Activated naive CD4-positive, alpha-beta T cell (primary cell): Measurements from ENCODE around the gene HFE.
"Not testable (repeated sequence)": the region's sequence is repeated elsewhere in the genome, so short reads cannot be mapped to it uniquely, and the experiment has no call there.

Experiments used
- DNase-seq, 4 experiments: peaks; one replicate each; lab custom pipeline; 2025; lab: John Stamatoyannopoulos, UW

The HFE gene

DNA sequence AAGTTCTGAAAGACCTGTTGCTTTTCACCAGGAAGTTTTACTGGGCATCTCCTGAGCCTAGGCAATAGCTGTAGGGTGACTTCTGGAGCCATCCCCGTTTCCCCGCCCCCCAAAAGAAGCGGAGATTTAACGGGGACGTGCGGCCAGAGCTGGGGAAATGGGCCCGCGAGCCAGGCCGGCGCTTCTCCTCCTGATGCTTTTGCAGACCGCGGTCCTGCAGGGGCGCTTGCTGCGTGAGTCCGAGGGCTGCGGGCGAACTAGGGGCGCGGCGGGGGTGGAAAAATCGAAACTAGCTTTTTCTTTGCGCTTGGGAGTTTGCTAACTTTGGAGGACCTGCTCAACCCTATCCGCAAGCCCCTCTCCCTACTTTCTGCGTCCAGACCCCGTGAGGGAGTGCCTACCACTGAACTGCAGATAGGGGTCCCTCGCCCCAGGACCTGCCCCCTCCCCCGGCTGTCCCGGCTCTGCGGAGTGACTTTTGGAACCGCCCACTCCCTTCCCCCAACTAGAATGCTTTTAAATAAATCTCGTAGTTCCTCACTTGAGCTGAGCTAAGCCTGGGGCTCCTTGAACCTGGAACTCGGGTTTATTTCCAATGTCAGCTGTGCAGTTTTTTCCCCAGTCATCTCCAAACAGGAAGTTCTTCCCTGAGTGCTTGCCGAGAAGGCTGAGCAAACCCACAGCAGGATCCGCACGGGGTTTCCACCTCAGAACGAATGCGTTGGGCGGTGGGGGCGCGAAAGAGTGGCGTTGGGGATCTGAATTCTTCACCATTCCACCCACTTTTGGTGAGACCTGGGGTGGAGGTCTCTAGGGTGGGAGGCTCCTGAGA lies at the start of gene HFE:
HFE (plus strand) TSS at position 146 of the 832 bp plus-strand sequence; CDS start at position 158, 12 bp downstream.
- DNase-seq, result peak in 1 of 4 experiments; percentile 31

- DNase-seq, result no peak
These were observed 45.3 kb upstream of the HFE start for GRCh38 chr6:26041946-26042345.

DNA sequence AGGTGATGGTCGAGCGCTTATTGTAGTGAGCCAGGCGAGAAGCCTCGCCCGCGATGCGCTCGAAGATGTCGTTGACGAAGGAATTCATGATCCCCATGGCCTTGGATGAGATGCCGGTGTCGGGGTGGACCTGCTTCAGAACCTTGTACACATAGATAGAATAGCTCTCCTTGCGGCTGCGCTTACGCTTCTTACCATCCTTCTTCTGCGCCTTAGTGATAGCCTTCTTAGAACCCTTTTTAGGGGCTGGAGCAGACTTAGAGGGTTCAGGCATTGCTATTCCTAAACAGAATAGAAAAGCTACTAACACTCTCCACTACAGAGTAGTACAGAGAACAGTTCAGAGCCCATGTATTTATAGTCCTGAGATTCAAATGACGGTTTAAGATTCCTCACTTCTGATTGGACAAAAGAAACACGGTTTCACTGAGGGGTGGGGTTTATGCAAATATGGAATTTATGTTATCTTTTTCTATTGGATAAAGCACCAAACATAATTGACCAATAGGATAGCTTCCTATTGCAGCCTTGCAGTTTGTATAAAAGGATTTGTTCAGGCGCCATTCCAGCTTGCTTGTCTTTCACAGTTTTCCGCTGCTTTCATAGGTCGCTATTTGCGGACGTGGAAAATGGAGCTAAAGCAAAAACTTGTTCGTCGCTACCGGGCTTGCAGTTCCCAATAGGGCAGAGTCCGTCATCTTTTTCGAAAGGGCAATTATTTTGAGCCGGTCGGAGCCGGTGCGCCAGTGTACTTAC lies 43.7 kb upstream of the HFE start:
- peak in 3 of 4 experiments; percentile 15 to 48 (median 41) for DNase-seq

GRCh38 chr6:26044140-26045064 lies 42.8 kb upstream of the HFE start:
- peak in 1 of 4 experiments; percentile 43 for DNase-seq

GRCh38 chr6:26045065-26045927 lies 41.9 kb upstream of the HFE start:
- peak in 3 of 4 experiments; percentile 40 to 57 (median 50) for DNase-seq

- no peak for DNase-seq
These were observed 41.3 kb upstream of the HFE start for GRCh38 chr6:26045928-26046368.

DNA sequence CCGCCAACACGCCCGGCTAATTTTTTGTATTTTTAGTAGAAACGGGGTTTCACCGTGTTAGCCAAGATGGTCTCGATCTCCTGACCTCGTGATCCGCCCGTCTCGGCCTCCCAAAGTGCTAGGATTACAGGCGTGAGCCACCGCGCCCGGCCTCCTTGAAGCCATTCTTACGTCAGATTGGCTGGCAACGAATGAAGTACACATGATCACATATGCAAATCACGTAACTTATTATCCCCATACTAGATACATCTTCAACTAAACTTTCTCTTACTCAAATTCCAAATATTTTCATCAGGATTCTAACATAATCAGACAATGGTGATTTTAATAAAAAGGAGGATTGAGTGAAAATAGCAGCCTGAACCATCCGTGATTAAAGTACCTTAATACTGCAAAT lies 39.9 kb upstream of the HFE start:
- DNase-seq, result not testable (repeated sequence)

DNA sequence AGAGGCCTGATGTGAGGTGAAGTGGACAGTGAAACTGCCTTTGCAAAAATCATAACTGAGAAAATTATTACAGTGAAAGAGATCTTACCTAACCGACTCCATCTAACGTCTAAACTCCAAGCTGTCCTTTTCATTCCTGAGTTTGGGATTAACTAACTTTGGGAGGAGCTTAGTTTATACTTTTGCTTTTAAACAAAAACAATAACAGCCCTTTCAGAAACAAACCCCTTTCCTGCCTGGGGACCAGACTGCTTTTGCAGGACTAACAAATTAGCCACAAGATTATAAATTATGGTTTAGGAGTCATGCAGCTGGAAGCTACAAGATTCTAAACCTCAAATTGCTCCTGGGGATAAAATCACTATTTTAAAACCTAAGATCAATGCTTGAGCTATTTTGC lies 38.6 kb upstream of the HFE start:
- no peak for DNase-seq

DNA sequence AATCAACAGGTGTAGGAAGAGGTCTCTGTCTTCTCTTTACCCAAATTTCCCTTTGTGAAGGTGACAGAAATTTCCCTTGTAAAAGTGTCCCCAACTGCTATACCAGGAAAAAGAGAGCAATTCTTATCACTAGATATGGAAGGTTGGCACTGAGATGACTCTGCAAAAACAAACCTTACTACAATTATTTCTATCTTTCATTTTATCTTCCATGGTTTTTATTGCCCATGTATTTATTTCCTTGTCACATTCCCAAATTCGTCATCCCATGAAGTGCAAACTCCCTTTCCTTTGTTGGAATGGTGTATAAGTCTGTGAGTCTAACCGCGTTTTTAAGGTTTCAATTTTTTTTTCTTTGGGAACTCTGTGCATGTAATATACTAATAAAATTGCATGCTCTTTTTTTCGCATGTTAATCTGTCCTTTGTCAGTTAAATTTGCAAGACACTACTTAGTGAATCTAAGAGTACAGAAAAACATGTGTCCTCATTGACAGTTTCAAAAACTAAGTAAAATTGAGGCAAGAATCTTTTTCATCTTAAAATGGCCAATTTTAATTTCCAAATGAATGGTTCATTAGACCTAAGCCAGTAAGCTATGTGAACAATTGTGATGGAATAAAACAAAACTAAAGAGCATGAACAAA lies 35.4 kb upstream of the HFE start:
- DNase-seq, result no peak

DNA sequence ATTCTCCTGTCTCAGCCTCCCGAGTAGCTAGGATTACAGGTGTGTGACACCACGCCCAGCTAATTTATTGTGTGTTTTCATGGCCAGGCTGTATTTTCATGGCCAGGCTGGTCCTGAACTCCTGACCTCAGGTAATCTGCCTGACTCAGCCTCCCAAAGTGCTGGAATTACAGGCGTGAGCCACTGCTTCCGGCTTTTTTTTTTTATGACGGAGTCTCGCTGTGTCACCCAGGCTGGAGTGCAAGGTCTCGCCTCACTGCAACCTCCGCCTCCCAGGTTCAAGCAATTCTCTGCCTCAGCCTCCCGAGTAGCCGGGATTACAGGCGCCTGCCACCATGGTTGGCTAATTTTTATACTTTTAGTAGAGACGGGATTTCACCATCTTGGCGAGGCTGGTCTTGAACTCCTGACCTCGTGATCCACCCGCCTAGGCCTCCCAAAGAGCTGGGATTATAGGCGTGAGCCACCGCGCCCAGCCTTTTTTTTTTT lies 34.4 kb upstream of the HFE start:
- DNase-seq, result not testable (repeated sequence)

DNA sequence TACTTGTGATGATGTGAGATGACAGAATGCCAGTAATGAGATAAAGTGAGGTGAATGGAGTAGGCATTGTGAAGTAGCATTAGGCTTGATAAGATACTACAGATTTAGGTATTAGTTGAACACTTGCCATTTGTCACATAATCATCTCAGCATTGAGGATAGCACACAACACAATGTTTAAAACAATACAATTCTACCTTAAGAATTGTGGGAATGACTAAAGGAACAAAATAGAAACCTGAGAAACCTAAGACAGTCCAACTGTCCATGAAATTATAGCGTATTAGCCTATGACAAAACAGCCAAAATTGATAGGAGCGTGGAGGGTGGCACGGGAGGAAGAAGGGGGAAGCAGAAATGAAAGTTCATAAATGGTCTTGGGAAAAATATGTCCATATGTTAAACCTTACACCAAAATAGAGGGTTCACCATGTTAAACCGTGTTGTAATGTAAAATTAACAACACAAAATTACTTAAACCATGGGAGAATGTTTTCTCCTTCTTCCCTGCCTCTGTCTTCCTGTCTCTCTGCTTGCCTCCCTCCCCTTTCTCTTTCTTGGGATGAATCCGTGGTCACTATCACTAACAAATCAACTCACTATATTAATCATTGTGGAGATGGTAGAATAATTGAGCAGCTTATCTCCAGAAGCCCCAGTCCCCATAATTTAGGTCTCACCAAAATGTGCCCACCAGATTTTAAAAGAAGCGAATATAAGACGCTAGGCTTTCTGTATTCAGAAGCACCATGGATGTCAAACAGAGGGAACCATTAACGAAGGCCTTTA lies 33.0 kb upstream of the HFE start:
- DNase-seq, result no peak

DNA sequence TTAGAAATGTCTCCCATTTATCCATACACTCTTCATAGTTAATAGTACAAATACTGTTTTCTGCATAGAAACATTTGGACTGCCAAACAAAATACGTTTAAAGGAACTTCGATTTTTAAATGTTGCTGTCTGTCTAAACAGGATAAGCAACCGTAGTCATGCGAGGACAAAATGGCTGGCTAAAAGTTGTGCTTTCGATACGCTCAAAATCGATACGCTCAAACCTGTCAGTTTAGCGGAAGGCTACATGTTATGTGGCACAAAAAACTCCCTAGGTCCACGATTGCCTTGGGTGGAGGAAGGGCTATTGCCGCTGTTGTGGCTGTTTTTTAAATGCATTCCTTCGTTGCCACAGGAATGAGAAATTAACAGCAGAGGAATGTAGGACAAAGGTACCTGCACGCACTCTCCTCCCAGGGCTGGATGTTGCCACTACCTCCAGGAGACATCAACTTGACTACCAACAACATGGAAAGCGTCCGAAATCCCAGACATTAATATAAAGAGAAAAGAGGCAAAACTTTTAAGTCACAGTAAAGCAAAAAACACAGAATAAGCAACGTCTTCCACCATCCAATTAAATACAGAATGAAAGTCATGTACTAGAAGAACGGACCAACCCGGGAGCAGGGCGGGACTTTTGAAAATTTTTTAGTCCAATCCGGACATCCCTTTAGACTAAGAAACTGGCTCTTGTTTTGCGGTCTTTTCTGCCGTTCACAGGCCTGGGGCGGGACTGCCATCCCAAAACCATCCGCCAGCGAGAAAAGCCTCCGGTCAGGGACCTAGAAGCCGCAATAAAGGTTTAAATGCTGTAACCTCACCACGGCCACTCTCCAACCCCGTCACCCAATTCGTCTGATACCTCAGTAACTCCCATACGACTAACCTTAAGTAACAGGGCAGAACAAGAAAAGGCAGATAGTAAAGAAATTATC lies 32.2 kb upstream of the HFE start:
- peak; percentile 41 to 70 (median 54) for DNase-seq

DNA sequence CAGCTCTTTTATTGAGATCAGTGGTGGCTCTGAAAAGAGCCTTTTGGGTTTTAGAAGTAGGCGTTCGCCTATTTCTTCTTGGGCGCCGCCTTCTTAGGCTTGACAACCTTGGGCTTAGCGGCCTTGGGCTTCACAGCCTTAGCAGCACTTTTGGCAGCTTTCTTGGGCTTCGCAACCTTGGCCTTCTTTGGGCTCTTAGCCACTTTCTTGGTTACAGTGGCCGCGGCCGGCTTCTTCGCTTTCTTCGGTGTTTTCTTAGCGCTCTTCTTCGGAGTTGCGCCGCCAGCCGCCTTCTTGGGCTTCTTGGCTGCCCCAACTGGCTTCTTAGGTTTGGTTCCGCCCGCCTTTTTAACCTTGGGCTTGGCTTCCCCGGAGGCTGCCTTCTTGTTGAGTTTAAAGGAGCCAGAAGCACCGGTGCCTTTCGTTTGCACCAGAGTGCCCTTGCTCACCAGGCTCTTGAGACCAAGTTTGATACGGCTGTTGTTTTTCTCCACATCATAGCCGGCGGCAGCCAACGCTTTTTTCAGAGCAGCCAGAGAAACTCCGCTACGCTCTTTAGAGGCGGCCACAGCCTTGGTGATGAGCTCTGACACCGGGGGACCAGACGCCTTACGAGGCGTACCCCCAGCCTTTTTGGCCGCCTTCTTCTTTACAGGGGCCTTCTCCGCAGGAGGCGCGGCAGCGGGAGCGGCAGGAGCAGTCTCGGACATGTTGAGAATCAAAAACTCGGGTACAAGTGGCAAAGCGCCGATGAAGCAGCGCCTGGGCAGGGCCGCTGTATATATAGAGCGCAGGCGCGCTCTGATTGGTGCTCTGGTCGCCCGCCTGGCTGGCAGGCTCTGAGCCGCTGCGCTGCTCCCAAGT lies 31.3 kb upstream of the HFE start:
- peak; percentile 73 to 93 (median 82) for DNase-seq

- peak in 1 of 4 experiments; percentile 48 for DNase-seq
These were observed 30.5 kb upstream of the HFE start for GRCh38 chr6:26056583-26057350.

DNA sequence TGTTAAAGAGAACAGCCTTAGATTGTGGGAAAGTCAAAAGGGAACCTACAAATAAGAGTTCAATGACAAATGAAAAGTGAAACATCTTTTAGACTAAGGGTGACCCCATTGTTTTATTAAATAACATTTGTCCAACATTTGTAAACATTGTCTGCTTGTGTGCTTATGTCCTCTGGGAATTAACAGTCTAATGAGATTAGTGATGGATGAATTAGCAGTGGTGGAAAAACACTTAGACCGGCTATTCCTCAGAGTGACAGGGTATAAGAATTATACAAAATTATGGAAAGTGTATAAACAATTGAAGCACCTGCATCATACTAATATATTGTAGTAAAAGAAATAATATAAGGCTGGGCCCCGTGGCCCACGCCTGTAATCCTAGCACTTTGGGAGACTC lies 29.3 kb upstream of the HFE start:
- no peak for DNase-seq

DNA sequence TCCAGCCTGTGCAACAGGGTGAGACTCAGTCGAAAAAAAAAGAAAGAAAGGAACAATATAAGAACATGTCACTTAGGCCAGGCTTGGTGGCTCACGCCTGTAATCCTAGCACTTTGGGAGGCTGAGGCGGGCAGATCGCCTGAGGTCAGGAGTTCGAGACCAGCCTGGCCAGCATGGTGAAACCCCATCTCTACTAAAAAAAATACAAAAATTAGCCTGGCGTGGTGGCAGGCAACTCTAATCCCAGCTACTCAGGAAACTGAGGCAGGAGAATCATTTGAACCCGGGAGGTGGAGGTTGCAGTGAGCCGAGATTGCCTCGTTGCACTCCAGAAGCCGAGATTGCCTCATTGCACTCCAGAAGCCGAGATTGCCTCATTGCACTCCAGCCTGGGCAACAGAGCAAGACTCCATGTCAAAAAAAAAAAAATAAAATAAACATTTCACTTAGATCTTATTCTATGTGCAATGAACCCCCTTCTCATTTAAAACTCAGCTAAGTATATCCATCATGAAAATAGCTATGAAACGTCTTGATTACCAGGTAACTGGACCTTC lies 28.7 kb upstream of the HFE start:
- not testable (repeated sequence) for DNase-seq
